Measurements from ENCODE around the gene VDAC2.

The VDAC2 gene

DNA sequence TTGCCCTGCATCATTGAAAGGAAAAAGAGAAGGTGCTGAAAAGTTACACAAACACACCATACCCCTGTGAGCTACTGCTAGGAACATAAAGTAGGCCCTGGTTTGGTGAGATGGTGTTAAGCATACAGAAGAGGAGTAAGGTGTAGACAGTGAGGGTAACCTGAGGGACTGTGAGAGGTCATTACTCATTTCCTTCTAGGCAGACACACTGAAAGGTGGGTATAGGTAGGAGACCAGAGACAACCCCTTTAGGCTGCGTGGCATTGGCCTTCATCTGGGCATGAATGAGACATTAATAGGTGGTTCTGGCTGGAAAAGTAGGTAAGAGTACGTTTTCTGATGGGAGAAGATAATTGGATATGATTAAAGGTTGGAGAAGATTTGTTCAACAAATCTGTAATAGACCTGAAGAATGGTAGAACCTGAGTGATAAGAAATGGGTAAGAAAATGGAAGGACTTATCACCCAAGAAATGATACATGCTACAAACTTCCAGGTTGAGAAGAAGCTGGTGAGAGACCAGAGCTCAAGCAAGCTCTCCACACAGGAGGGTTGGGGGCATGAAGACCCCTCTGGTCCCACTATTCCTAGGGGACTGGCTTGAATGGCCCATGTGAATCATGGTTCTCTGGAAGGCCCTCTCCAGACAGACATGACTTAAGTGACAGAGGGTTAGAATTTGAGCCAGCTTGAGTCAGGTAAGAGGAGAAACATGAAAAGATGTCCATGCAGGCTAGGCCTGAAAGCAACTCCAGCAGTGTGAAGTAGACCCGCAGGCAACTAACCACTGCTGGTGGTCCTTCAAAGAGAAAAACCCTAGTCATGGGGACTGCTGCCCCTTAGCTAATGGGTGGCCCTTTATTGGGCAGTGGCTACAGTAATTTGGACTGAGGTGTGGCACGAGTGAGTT, 21.3 kb downstream of the VDAC2 start:
- DNase-seq = no peak

DNA sequence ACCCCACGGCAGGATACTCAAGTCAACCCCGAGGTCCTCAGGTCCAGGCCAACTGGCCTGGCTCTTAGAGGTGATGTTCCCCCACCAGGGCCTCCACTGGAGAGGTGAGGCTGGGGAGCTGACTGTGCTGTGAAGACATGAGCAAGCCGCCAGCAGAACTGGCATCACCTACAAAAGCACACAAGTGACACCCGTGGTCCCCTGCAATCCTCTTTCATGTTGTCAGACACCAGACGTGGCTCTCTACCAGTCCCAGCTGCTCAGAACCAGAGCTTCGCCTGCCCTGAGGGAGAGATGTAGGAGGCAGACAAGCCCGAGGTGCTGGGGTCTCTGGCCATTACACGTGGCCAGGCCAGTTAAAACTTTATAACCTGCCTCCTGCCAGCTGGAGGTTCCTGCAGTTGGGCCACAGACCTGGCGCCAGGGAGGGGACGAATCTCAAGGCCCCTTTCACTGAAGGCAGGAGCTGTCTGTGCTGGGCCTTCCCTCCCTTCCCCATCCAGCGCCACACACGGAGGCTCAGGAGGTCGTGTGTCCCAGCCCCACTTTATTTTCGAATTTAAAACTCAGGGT, 22.9 kb downstream of the VDAC2 start:
- no peak for DNase-seq

- DNase-seq = peak; percentile 93
Measured at GRCh38 chr10:75234017-75234682, 23.6 kb downstream of the VDAC2 start.

DNA sequence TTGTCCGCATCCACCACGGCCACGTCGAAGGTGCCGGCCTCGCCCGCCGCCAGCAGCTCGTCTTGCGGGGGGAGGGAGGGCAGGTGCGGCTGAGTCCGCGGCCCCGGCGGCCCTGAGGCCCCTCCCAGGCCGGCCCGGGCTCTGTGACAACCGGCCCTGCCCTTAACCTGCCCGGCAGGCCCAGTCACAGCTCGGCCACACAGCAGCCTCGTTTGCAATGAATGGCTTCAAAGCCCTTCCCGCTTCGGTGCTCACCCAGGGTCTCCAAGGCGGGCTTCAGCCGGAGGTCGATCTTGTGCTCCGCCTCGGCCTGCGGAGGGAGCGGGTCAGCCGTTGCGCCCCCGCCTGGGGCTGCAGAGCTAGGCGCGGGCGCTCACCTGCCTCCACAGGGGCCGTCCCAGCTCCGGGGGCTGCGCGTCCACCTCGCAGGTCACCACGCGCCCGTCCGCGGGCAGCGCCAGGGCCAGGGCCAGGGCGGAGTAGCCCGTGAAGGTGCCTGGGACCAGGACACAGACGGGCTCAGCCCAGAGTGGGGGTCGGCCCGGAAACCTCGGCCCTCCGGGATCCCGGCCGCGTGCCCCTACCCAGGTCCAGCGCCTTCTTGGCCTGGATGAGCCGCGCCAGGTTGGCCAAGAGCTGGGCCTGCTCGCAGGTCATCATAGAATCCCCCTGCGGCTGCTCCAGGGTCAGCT, 24.2 kb downstream of the VDAC2 start:
- DNase-seq = no peak

DNA sequence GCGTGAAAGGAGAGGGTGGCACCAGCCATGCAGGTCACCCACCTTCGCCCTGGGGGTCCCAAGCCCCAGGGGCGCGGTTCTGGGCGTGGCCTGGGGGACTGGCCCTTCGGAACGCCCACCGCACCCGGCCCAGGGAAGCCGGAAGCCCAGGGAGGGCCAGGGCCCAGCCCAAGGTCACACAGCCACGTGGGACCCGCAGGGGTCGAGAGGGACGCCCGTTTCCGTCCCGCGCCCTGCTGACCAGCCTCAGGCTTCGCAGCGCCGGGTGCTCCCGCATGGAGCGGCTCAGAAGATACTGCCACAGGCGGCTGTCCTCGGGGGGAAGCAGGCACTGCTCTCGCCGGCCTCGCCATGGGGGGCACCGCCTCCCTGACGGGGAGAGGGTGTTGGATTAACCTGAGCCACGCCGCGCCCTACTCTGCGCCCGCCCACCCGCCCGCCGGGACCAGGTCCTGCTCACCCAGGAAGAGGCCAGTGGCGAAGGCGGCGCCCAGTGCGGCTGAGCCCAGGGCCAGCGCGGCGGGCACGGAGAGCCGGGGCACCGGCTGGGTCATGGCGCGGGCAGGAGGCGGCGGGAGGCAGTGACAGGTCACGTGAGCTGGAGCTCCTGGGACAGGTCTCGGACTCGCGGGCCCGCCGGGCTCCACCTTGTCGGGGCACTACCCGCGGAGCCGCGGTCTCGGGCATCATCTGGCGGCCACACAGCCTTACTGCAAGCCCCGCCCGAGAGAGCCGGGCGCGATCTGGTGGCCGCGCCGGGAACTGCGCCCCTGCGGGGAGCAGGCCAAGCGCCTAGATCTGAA, 25.0 kb downstream of the VDAC2 start, which contains the start of gene COMTD1:
TSS of gene COMTD1 (minus strand) at position 583 of the 803 bp plus-strand sequence. CDS start at position 554, 29 bp downstream.
- DNase-seq = peak; percentile 94

DNA sequence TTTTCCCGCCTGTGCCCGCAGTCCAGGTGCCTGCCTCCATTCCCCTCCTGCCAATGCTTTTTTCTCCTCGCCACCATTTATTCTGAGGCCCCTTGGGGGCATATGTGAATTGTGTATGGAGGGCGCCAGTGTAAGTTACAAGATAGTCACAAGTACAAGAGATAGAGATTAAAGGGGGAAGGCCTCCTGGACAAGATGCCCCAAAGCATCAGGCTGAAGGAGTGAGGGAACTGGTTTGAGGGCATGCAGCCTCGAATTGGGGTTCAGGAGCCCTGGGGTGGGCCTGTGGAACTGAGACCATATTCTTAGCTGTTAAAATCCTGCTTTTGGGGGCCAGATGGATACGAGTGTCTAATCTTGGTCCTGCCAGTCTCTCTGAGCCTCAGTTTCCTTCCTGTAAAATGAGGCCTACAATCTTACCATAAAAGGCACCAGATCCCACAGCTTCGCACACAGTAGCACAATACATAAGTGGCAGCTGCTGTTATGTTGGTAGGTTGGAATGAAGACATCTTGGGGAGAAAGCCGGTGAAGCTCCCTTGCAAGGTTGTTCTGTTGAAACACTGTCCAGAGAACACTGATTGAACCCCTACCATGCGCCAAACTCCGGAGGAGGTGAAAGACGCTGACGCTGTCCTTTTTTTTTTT, 25.7 kb downstream of the VDAC2 start:
- DNase-seq = peak; percentile 44

- DNase-seq = no peak
Measured at GRCh38 chr10:75238182-75239095, 27.8 kb downstream of the VDAC2 start.

- no peak for DNase-seq
Measured at GRCh38 chr10:75239096-75239790, 28.6 kb downstream of the VDAC2 start.

DNA sequence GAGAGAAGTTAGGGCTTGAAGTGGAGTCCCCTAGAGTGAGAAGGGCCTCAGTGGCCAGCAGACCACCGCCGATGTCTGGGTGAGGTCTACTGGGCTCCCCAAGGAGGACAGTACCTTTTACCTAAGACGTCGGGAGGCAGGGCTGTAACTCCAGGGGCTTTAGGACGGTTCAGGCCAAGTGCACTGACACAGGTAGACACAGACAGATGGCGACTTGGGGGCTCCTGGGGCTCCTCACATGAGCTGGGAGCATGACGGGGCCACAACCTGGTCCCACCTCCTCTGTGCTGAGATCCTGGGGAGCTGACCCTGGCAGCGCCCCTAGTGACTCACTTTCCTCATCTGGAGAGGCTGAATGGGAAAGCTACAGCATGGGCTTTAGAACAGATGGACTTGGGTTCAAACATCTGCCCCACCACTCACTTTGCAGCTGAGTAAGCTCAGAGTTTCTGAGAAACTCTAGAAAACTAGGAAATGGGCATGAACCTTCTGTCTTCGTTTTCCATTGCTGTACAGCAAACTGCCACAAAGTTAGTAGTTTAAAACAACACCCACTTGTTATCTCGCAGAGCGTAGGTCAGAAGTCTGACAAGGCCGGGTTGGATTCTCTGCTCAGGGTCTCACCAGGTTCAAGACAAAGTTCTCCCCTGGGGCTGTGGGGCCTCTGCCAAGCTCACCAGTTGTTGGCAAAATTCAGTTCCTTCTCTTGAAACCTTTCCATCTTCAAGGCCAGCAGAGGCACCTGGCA, 29.9 kb downstream of the VDAC2 start:
- DNase-seq = no peak

DNA sequence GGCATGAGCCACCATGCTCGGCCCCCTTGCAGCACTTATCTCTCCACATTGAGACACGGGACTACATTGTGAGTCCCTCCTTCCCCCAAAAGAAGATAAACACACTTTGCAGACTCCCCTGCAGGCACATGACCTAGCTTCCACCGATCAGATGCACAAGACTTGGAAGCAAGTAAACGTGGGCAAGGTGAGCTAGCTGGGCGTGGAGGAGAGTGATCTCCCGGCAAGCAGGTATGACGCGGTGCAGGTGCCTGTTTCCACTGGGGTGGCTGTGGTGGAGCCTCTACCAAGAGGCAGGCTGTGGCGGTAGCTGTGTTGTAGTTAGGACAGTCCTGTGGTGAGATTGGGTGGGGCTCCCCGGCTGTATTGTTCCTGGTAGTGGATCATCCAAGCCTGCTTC, 32.8 kb downstream of the VDAC2 start:
- no peak for DNase-seq

GRCh38 chr10:75244487-75245353, 34.1 kb downstream of the VDAC2 start:
- no peak for DNase-seq

DNA sequence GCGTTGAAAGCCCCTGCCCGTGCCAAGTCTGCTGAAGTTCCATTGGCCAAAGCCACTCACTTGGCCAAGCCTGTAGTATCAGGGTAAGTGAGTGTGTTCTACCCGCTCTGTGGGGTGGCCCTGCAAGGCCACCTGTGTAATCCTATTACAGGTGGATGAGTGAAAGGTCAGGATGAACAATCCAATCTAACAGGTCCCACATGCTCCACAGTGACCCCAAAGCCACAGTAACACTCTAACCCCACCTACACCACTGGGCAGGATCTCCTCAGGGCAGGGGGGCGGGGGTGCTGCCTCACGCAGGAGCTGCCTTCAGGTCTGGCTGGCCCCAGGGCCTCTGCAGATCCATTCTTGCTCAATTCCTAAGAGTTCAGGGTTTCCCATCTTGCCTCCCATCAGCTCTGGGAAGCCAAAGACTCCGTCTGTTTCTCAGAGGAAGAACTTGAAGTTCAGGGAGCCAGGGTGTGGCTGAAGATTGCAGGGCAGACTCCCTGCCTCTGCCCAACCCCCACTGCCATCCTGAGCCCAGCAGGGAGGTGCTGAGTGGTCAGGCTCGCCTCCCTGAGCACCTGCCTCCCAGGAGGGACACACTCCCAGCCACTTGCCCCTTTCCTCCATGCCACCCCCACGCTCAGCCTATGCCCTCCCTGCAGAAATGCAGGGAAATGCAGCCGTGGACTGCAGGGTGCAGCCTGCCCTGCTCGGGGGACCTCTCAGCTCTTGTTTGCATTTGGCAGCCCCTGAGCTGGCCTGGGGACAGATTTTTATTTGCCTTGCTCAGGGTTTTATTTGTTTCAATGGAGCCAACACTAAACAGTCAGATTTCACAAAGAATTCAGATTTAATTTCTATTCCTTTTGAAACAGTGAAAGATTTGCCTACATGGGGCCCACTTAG, 35.0 kb downstream of the VDAC2 start:
- DNase-seq = no peak

DNA sequence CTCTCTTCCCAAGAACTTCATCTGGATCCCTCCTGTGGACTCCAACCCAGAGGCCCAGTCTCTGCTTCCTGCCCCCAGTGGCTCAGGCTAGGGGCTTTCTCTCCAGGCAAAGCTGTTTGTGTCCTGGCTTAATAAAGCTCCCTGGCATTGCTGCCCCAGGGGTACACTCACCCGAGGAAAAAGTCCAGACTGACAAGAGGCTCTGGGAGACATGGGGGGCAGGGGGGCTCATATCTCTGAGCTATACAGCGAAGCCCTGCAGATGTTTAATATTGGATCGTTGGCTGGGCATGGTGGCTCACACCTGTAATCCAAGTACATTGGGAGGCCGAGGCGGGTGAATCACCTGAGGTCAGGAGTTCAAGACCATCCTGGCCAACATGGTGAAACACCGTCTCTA, 35.9 kb downstream of the VDAC2 start:
- no peak for DNase-seq

GRCh38 chr10:75247797-75248196, 37.2 kb downstream of the VDAC2 start:
- no peak for DNase-seq

- DNase-seq = no peak
Measured at GRCh38 chr10:75250934-75251333, 40.3 kb downstream of the VDAC2 start.

DNA sequence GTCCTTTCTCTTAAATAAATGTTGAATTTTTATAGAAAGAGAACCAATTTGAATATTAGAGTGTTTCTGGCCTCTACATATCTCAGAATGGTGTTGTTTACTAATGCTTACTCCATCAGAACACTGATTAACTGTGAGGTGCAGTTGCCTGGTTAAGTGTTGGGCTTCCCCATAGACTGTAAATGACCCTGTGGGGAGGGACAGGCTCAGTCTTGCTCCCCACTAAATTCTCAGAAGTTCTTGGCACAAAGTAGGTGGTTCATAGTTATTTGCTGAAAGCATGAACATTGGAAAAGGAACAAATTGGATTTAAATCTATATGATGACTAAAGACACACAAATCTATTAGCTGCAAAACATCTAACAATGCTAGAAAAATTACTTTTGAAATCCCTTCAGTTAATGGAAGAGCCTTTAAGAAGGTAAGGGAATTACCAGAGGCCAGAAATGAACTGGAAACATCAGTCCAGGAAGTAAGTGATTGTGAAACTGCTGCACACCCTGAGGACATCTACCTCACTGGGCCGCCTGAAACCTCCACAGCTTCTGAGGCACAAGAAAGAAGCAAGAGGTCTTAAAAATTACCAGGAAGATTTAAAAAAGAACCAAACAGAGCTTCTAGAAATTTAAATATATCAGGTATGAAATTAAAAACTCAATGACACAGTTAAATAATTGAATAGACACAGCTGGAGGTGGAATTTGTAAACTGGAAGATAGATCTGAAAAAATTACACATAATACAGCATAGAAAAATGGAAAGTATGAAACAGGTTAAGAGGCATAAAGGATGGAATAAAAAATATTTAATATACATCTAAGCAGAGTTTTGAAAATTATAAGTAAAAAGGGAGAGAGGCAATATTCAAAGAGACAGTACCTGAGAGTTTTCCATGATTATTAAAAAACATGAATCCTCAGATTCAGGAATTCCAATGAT, 43.0 kb downstream of the VDAC2 start:
- no peak for DNase-seq
